GM23248 (cell line): ENCODE measurements around the gene SPATA46. TPM values are rescaled to one million over a fixed set of nuclear protein-coding genes. Genes with fewer than 3 reads are reported as not detected.

ENCODE experiments used
- DNase-seq: peaks from one replicate; pipeline ENCODE4 v3.0.0-alpha.2; 2015
- H2AFZ ChIP-seq: fragments of 200-600 bp; sonication (generic); 2 replicates; pipeline ENCODE4 v1.6.1; 2016; ENCODE audit warnings: antibody characterized with exemption
- H3F3A ChIP-seq: fragments of 200-600 bp; sonication (generic); 2 replicates; pipeline ENCODE4 v1.6.1; 2016; ENCODE audit warnings: mild to moderate bottlenecking, antibody characterized with exemption, mixed run types; ENCODE audit not compliant: insufficient read depth
- H3K27ac ChIP-seq: fragments of 200-600 bp; sonication (generic); 2 replicates; pipeline ENCODE4 v1.5.1; 2016; ENCODE audit warnings: mild to moderate bottlenecking
- H3K27me3 ChIP-seq: fragments of 200-600 bp; sonication (generic); replicated peaks from 2 replicates; pipeline ENCODE4 v1.6.1; 2016; ENCODE audit warnings: mild to moderate bottlenecking; ENCODE audit not compliant: insufficient read depth
- H3K36me3 ChIP-seq: fragments of 200-600 bp; sonication (generic); 2 replicates; pipeline ENCODE4 v1.6.1; 2016; ENCODE audit warnings: low read depth, mild to moderate bottlenecking
- H3K4me1 ChIP-seq: fragments of 200-600 bp; sonication (generic); 2 replicates; pipeline ENCODE4 v1.6.1; 2016; ENCODE audit warnings: mild to moderate bottlenecking; ENCODE audit not compliant: insufficient read depth
- H3K4me2 ChIP-seq: fragments of 200-600 bp; sonication (generic); one replicate; pipeline ENCODE4 v1.6.1; 2016; ENCODE audit warnings: mild to moderate bottlenecking; ENCODE audit not compliant: unreplicated experiment
- H3K4me3 ChIP-seq: fragments of 200-600 bp; sonication (generic); 2 replicates; pipeline ENCODE4 v1.5.1; 2016; ENCODE audit warnings: mild to moderate bottlenecking
- H3K79me2 ChIP-seq: fragments of 200-600 bp; sonication (generic); 2 replicates; pipeline ENCODE4 v1.6.1; 2016; ENCODE audit warnings: mild to moderate bottlenecking; ENCODE audit not compliant: insufficient read depth
- H3K9ac ChIP-seq: fragments of 200-600 bp; sonication (generic); 2 replicates; pipeline ENCODE4 v1.6.1; 2016; ENCODE audit warnings: mild to moderate bottlenecking
- H3K9me2 ChIP-seq: fragments of 200-600 bp; sonication (generic); 2 replicates; pipeline ENCODE4 v1.6.1; 2016; ENCODE audit warnings: mixed run types, mild to moderate bottlenecking, moderate library complexity; ENCODE audit not compliant: insufficient read depth
- H3K9me3 ChIP-seq: fragments of 200-600 bp; sonication (generic); one replicate; pipeline ENCODE4 v1.6.1; 2017; ENCODE audit warnings: low read depth
- H4K20me1 ChIP-seq: fragments of 200-600 bp; sonication (generic); 2 replicates; pipeline ENCODE4 v1.6.0; 2016; ENCODE audit not compliant: insufficient read depth
- EZH2 ChIP-seq: fragments of 200-600 bp; sonication (generic); IDR thresholded peaks from 2 replicates; pipeline ENCODE4 v1.6.1; 2018; ENCODE audit warnings: antibody characterized with exemption, mild to moderate bottlenecking; ENCODE audit not compliant: insufficient read depth, poor library complexity, severe bottlenecking
- EZH2phosphoT487 ChIP-seq: fragments of 200-600 bp; sonication (generic); IDR thresholded peaks from 2 replicates; pipeline ENCODE4 v1.6.1; 2018; ENCODE audit warnings: antibody characterized with exemption, moderate library complexity, mild to moderate bottlenecking, low read depth; ENCODE audit not compliant: insufficient read depth
- WGBS, 2 experiments: methylation state at CpG; one replicate each; pipeline ENCODE4 v1.1.6; 2015 to 2017; ENCODE audit warnings: low lambda C conversion rate in 2 of 2, low coverage in 1 of 2; ENCODE audit errors: missing lambda C conversion rate in 2 of 2; 5-methylcytosine and 5-hydroxymethylcytosine counted together
- in situ Hi-C: fragments of 300-500 bp; cut with MboI; formaldehyde crosslinking; loops from 2 replicates; pipeline ENCODE4 v1.15.0; 2020
- polyA plus RNA-seq: library from polyadenylated mRNA; unstranded; fragments of >200 nt; fragmentation: Nextera tagmentation; extraction: Ambion mirVana; gene quantifications from 2 replicates; pipeline ENCODE4 v1.2.1, GENCODE V29; 2016
- total RNA-seq: library from RNA; depleted of rRNA; stranded (reverse); fragments of >200 nt; shearing (Covaris generic); gene quantifications from 2 replicates; pipeline ENCODE4 v1.2.3, GENCODE V29; 2014

The SPATA46 gene
- total and polyA plus RNA-seq, 2 experiments from 2014 or later: not detected

- Histone ChIP-seq H3K27ac (no peak overlapping the region), H3K4me1 (no peaks in the 10 kb centered on the region), H4K20me1 (no peaks in the 10 kb centered on the region), H3K4me3 (no peak overlapping the region), H3F3A (no peaks in the 10 kb centered on the region), H3K9me2 (no peaks in the 10 kb centered on the region), H3K27me3 (0 out of 2 replicates have a peak, but pooled peaks cover 7% of the 10 kb centered on the region), H3K9me3 (no peaks in the 10 kb centered on the region), H3K79me2 (no peaks in the 10 kb centered on the region), H3K9ac (no peak overlapping the region), H3K4me2 (no peak overlapping the region), H2AFZ (no peak overlapping the region), H3K36me3 (no peaks in the 10 kb centered on the region)
- in situ Hi-C loops: no loop called here
- TF ChIP-seq EZH2phosphoT487 (no peak), EZH2 (no peak)
- no peak for DNase-seq
- WGBS, 2 experiments: 76% methylated on average over 5 of the region's 5 CpGs
Observed at GRCh38 chr1:162335126-162335525, 41.5 kb downstream of the SPATA46 start.

GRCh38 chr1:162333991-162334390 is 42.7 kb downstream of the SPATA46 start:
- H3K36me3 ChIP-seq: no peaks in the 10 kb centered on the region
- H3K9ac ChIP-seq: no peak overlapping the region
- in situ Hi-C loops: no loop called here
- H3K4me3 ChIP-seq: no peak overlapping the region
- H3K4me2 ChIP-seq: no peak overlapping the region
- H3K4me1 ChIP-seq: no peaks in the 10 kb centered on the region
- no peak for DNase-seq
- no peak overlapping the region for H3K27ac ChIP-seq
- H3K9me3 ChIP-seq: no peaks in the 10 kb centered on the region
- H2AFZ ChIP-seq: no peak overlapping the region
- H3K9me2 ChIP-seq: no peaks in the 10 kb centered on the region
- no peak for TF ChIP-seq EZH2
- TF ChIP-seq EZH2phosphoT487: no peak
- H3K27me3 ChIP-seq: 0 out of 2 replicates have a peak, but pooled peaks cover 7% of the 10 kb centered on the region
- H3F3A ChIP-seq: no peaks in the 10 kb centered on the region
- H4K20me1 ChIP-seq: no peaks in the 10 kb centered on the region
- no peaks in the 10 kb centered on the region for H3K79me2 ChIP-seq

GRCh38 chr1:162329826-162330225 is 46.8 kb downstream of the SPATA46 start:
- H2AFZ ChIP-seq: no peak overlapping the region
- H3K9me3 ChIP-seq: no peaks in the 10 kb centered on the region
- no peaks in the 10 kb centered on the region for H4K20me1 ChIP-seq
- H3K4me2 ChIP-seq: no peak overlapping the region
- H3K9ac ChIP-seq: no peak overlapping the region
- peaks cover 13% of the 10 kb centered on the region; the same call in 1 of the 2 replicates for H3F3A ChIP-seq
- WGBS, 2 experiments: 38 to 45% methylated on average over 3 of the region's 3 CpGs
- H3K36me3 ChIP-seq: no peaks in the 10 kb centered on the region
- H3K4me1 ChIP-seq: peaks cover 8% of the 10 kb centered on the region; the same call in 1 of the 2 replicates
- H3K4me3 ChIP-seq: no peak overlapping the region
- no peaks in the 10 kb centered on the region for H3K79me2 ChIP-seq
- in situ Hi-C loops: no loop called here
- no peak for TF ChIP-seq EZH2phosphoT487
- no peak for TF ChIP-seq EZH2
- no peaks in the 10 kb centered on the region for H3K9me2 ChIP-seq
- no peaks in the 10 kb centered on the region for H3K27me3 ChIP-seq
- H3K27ac ChIP-seq: no peak overlapping the region
- DNase-seq: no peak

GRCh38 chr1:162328512-162328911 is 48.1 kb downstream of the SPATA46 start:
- no peaks in the 10 kb centered on the region; the same call in none of the 2 replicates for H3K27me3 ChIP-seq

GRCh38 chr1:162327788-162328165 is 48.9 kb downstream of the SPATA46 start:
- TF ChIP-seq EZH2phosphoT487: no peak
- TF ChIP-seq EZH2: no peak

More at GRCh38 chr1:162328512-162328911, 48.1 kb downstream of the SPATA46 start:
- peaks cover 8% of the 10 kb centered on the region; the same call in 1 of the 2 replicates for H3K4me1 ChIP-seq
- H3K9me3 ChIP-seq: no peaks in the 10 kb centered on the region
- H3K9me2 ChIP-seq: no peaks in the 10 kb centered on the region
- H2AFZ ChIP-seq: no peak overlapping the region
- H3K36me3 ChIP-seq: no peaks in the 10 kb centered on the region
- TF ChIP-seq EZH2phosphoT487 (no peak), EZH2 (no peak)
- H3K27ac ChIP-seq: no peak overlapping the region
- DNase-seq: no peak
- in situ Hi-C loops: no loop called here
- H3K79me2 ChIP-seq: no peaks in the 10 kb centered on the region
- H4K20me1 ChIP-seq: no peaks in the 10 kb centered on the region
- H3K4me2 ChIP-seq: no peak overlapping the region
- no peak overlapping the region for H3K9ac ChIP-seq
- H3F3A ChIP-seq: peaks cover 13% of the 10 kb centered on the region; the same call in 1 of the 2 replicates
- H3K4me3 ChIP-seq: no peak overlapping the region

More at GRCh38 chr1:162327788-162328165, 48.9 kb downstream of the SPATA46 start:
- H4K20me1 ChIP-seq: no peaks in the 10 kb centered on the region
- H3K4me1 ChIP-seq: peaks cover 8% of the 10 kb centered on the region; the same call in 1 of the 2 replicates
- H3K9me3 ChIP-seq: no peaks in the 10 kb centered on the region
- peaks cover 13% of the 10 kb centered on the region; the same call in 1 of the 2 replicates for H3F3A ChIP-seq
- 89 to 100% methylated on average over 1 of the region's 1 CpG for WGBS, 2 experiments
- H3K27me3 ChIP-seq: no peaks in the 10 kb centered on the region; the same call in none of the 2 replicates
- H3K79me2 ChIP-seq: no peaks in the 10 kb centered on the region
- no peak overlapping the region for H3K4me3 ChIP-seq
- H3K27ac ChIP-seq: peak overlapping the region; percentile 50; the same call in 1 of the 2 replicates
- DNase-seq: no peak
- no peak overlapping the region for H2AFZ ChIP-seq
- H3K9ac ChIP-seq: no peak overlapping the region
- in situ Hi-C loops: no loop called here
- H3K36me3 ChIP-seq: no peaks in the 10 kb centered on the region
- no peaks in the 10 kb centered on the region for H3K9me2 ChIP-seq
- H3K4me2 ChIP-seq: no peak overlapping the region
